Loucy (cell line): ENCODE measurements around the gene CENPB.

Experiments
- H2AFZ ChIP-seq: fragments of 200-600 bp; sonication (generic); 2 replicates; pipeline ENCODE4 v1.6.0; 2016; ENCODE audit warnings: antibody characterized with exemption, mild to moderate bottlenecking, low read length, moderate library complexity
- H3F3A ChIP-seq: fragments of 200-600 bp; 2 replicates; pipeline ENCODE4 v1.6.0; 2016; ENCODE audit warnings: antibody characterized with exemption, low read depth, mild to moderate bottlenecking
- H3K27me3 ChIP-seq: fragments of 200-600 bp; sonication (generic); 2 replicates; pipeline ENCODE4 v1.6.1; 2014; ENCODE audit warnings: low read length, mild to moderate bottlenecking; ENCODE audit not compliant: insufficient read depth, poor library complexity, severe bottlenecking
- H3K36me3 ChIP-seq: fragments of 200-600 bp; sonication (generic); 2 replicates; pipeline ENCODE4 v1.6.1; 2016; ENCODE audit warnings: low read length; ENCODE audit not compliant: insufficient read depth
- H3K4me1 ChIP-seq: fragments of 200-600 bp; sonication (generic); 2 replicates; pipeline ENCODE4 v1.5.1; 2014; ENCODE audit warnings: low read length, mild to moderate bottlenecking; ENCODE audit not compliant: insufficient read depth, poor library complexity, severe bottlenecking
- H3K4me2 ChIP-seq: fragments of 200-600 bp; sonication (generic); 2 replicates; pipeline ENCODE4 v1.6.0; 2014; ENCODE audit warnings: antibody characterized with exemption, low read length, low read depth, mild to moderate bottlenecking; ENCODE audit not compliant: poor library complexity, severe bottlenecking
- H3K4me3 ChIP-seq: fragments of 200-600 bp; sonication (generic); 2 replicates; pipeline ENCODE4 v1.5.1; 2014; ENCODE audit warnings: low read length, mild to moderate bottlenecking, mixed read lengths; ENCODE audit not compliant: poor library complexity, severe bottlenecking
- H3K79me2 ChIP-seq: fragments of 200-600 bp; sonication (generic); 2 replicates; pipeline ENCODE4 v1.6.1; 2014; ENCODE audit warnings: low read length; ENCODE audit not compliant: insufficient read depth
- H3K9ac ChIP-seq: fragments of 200-600 bp; sonication (generic); 2 replicates; pipeline ENCODE4 v1.6.0; 2014; ENCODE audit warnings: mild to moderate bottlenecking, low read depth, low read length, moderate library complexity; ENCODE audit not compliant: poor library complexity, severe bottlenecking
- H3K9me2 ChIP-seq: fragments of 200-600 bp; sonication (generic); replicated peaks from 2 replicates; pipeline ENCODE4 v1.6.1; 2016; ENCODE audit warnings: low read depth, low read length, mixed read lengths
- H3K9me3 ChIP-seq: fragments of 200-600 bp; sonication (generic); 2 replicates; pipeline ENCODE4 v1.6.1; 2014; ENCODE audit warnings: mild to moderate bottlenecking, antibody characterized with exemption, low read length, low read depth; ENCODE audit not compliant: insufficient read depth
- H4K20me1 ChIP-seq: fragments of 200-600 bp; sonication (generic); 2 replicates; pipeline ENCODE4 v1.6.0; 2014; ENCODE audit warnings: antibody characterized with exemption, low read length, mild to moderate bottlenecking; ENCODE audit not compliant: insufficient read depth, poor library complexity, severe bottlenecking
- CTCF ChIP-seq: fragments of 200-600 bp; sonication (generic); conservative IDR thresholded peaks from 2 replicates; pipeline ENCODE4 v1.5.1; 2014; ENCODE audit warnings: mild to moderate bottlenecking, antibody characterized with exemption, low read length
- EZH2phosphoT487 ChIP-seq: fragments of 200-600 bp; IDR thresholded peaks from 2 replicates; pipeline ENCODE4 v1.6.1; 2018; ENCODE audit warnings: antibody characterized with exemption, mild to moderate bottlenecking, moderate library complexity, borderline replicate concordance

CENPB gene

GRCh38 chr20:3743251-3743650 is 43.3 kb downstream of the CENPB start:
- Histone ChIP-seq H3K27me3 (no peaks in the 10 kb centered on the region), H3K4me3 (no peak overlapping the region), H2AFZ (no peak overlapping the region), H3K9me3 (no peaks in the 10 kb centered on the region), H3K36me3 (no peaks in the 10 kb centered on the region), H3K79me2 (no peaks in the 10 kb centered on the region), H3K4me2 (no peak overlapping the region), H3K9me2 (no peaks in the 10 kb centered on the region), H3F3A (no peaks in the 10 kb centered on the region), H3K9ac (no peak overlapping the region), H3K4me1 (peaks cover 13% of the 10 kb centered on the region), H4K20me1 (no peaks in the 10 kb centered on the region)
- no peak for TF ChIP-seq EZH2phosphoT487
- TF ChIP-seq CTCF, result no peak

DNA sequence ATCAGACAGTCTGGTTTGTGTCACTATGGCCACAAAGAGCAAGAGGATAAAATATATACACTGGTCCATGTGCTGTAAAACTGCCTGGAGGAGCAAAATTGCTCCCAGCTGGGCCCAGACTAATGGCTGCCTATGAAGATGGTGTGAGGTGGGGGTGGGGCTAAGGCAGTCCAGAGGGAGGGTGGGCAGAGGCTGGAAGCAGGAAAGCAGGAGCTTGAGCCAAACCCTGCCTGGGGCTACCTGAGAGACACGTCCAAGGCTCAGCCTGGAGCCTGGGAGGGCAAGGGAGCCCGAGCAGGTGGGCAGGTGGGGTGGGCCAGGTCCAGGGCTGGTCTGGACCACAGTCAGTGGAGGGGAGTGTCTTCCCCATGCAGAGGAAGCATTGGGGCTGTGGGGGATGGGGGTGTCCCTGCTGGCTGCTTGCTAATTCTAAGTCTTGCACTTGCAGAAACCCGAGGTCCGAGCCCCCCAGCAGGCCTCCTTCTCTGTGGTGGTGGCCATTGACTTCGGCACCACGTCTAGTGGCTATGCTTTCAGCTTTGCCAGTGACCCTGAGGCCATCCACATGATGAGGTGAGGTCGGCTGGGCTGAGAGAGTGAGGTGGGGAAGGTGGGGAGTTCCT is 44.6 kb downstream of the CENPB start:
- no peak for TF ChIP-seq EZH2phosphoT487
- TF ChIP-seq CTCF, result no peak
- Histone ChIP-seq H3K9me2 (no peaks in the 10 kb centered on the region), H3F3A (no peaks in the 10 kb centered on the region)

GRCh38 chr20:3740615-3741301 is 45.8 kb downstream of the CENPB start:
- Histone ChIP-seq H3K27me3 (no peaks in the 10 kb centered on the region), H3K4me1 (peaks cover 11% of the 10 kb centered on the region), H3K36me3 (no peaks in the 10 kb centered on the region), H2AFZ (no peak overlapping the region), H3K4me2 (no peak overlapping the region), H4K20me1 (no peaks in the 10 kb centered on the region), H3K9ac (no peak overlapping the region), H3K79me2 (no peaks in the 10 kb centered on the region), H3K4me3 (no peak overlapping the region), H3K9me3 (no peaks in the 10 kb centered on the region), H3K9me2 (no peaks in the 10 kb centered on the region), H3F3A (no peaks in the 10 kb centered on the region)
- TF ChIP-seq CTCF (no peak), EZH2phosphoT487 (no peak)

More for the DNA sequence above, 44.6 kb downstream of the CENPB start:
- Histone ChIP-seq H3K79me2 (no peaks in the 10 kb centered on the region), H2AFZ (no peak overlapping the region), H3K4me1 (peaks cover 13% of the 10 kb centered on the region), H3K4me3 (no peak overlapping the region), H3K27me3 (no peaks in the 10 kb centered on the region), H4K20me1 (no peaks in the 10 kb centered on the region), H3K9ac (no peak overlapping the region), H3K36me3 (no peaks in the 10 kb centered on the region), H3K4me2 (no peak overlapping the region), H3K9me3 (no peaks in the 10 kb centered on the region)
